ENCODE measurements around the gene JHY. TPM values are rescaled to one million over a fixed set of nuclear protein-coding genes. Genes with fewer than 3 reads are reported as not detected.

Gene JHY
- total and polyA plus RNA-seq, 8 donors: 0.45 to 13.4 (median 1.4) TPM; not detected in 1

DNA sequence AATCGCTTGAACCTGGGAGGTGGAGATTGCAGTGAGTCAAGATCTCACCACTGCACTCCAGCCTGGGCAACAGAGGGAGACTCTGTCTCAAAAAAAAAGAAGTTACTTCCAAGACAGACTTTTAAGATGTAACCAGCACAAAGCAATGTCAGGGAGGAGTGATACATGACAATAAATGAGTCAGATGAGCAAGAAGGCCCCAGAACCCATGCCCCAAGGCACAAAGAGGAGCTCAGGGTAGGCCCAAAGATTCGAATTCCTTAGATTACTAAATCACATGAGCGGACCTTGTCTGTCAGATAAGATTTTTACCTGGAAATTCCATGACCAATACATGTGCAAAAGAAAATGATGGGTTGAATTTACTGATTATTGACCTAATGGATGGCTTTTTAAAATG, 10.5 kb upstream of the JHY start:
- DNase-seq: no peak
- Histone ChIP-seq H3K27ac (no peak overlapping the region), H3K4me3 (no peak overlapping the region), H3K36me3 (no peaks in the 10 kb centered on the region), H3K4me1 (no peaks in the 10 kb centered on the region), H3K27me3 (no peaks in the 10 kb centered on the region), H3K9me3 (no peaks in the 10 kb centered on the region)
- TF ChIP-seq EP300 (IDR thresholded peaks at IDR 0.05) (no peak), POLR2A (IDR thresholded peaks at IDR 0.05) (no peak), POLR2AphosphoS5 (IDR thresholded peaks at IDR 0.05) (no peak)
- TF ChIP-seq, protein P1, sequence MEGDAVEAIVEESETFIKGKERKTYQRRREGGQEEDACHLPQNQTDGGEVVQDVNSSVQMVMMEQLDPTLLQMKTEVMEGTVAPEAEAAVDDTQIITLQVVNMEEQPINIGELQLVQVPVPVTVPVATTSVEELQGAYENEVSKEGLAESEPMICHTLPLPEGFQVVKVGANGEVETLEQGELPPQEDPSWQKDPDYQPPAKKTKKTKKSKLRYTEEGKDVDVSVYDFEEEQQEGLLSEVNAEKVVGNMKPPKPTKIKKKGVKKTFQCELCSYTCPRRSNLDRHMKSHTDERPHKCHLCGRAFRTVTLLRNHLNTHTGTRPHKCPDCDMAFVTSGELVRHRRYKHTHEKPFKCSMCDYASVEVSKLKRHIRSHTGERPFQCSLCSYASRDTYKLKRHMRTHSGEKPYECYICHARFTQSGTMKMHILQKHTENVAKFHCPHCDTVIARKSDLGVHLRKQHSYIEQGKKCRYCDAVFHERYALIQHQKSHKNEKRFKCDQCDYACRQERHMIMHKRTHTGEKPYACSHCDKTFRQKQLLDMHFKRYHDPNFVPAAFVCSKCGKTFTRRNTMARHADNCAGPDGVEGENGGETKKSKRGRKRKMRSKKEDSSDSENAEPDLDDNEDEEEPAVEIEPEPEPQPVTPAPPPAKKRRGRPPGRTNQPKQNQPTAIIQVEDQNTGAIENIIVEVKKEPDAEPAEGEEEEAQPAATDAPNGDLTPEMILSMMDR (IDR thresholded peaks at IDR 0.05): no peak
- 72 to 86% (median 79%) methylated on average over 3 of the region's 3 CpGs for WGBS, 5 donors
- intact Hi-C loops (cut with DNase I; ENCODE audit: low total_unique reads): no loop called here

DNA sequence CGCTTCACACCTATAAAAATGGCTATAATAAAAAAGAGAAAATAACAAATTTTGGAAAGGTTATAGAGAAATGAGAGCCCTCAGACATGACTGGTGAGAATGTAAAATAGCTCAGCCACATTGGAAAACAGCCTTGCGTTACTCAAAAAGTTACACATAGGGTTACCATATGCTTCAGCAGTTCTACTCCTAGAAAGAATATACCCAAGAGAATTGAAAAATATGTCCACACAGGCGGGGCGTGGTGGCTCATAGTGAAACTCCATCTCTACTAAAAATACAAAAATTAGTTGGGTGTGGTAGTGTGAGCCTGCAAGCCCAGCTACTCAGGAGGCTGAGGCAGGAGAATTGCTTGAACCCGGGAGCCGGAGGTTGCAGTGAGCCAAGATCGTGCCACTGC, 7.6 kb upstream of the JHY start:
- TF ChIP-seq POLR2A (IDR thresholded peaks at IDR 0.05): no peak
- TF ChIP-seq, protein P1 (IDR thresholded peaks at IDR 0.05): no peak
- H3K27me3 ChIP-seq: no peaks in the 10 kb centered on the region
- intact Hi-C loops (cut with DNase I; ENCODE audit: low total_unique reads): no loop called here
- H3K4me1 ChIP-seq: no peaks in the 10 kb centered on the region
- 76 to 90% (median 84%) methylated on average over 7 of the region's 7 CpGs for whole genome bisulfite sequencing, 5 donors
- H3K9me3 ChIP-seq: no peaks in the 10 kb centered on the region
- no peak overlapping the region for H3K4me3 ChIP-seq
- DNase-seq: no peak
- no peak overlapping the region for H3K27ac ChIP-seq
- no peaks in the 10 kb centered on the region for H3K36me3 ChIP-seq

DNA sequence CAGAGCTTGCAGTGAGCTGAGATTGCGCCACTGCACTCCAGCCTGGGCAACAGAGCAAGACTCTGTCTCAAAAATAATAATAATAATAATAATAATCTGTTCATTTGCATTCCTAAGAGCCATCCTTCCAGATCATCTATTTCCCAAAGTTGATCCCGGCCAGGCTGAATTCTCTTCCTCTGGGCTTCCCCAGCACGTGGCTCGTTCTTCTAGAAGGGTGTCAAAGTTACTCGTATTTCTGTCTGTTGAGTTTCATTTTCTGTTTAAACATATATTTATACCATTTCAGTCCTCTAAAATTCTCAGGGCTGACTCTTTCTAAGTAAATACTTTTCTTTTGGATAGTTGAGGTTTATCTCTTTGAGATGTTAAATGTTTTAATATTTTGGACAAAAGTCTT, 4.8 kb upstream of the JHY start:
- Histone ChIP-seq H3K4me1 (peaks cover 0 to 7% (median 6%) of the 10 kb centered on the region in 4 donors), H3K36me3 (no peaks in the 10 kb centered on the region), H3K27ac (no peak overlapping the region), H3K4me3 (no peak overlapping the region), H3K27me3 (peaks cover 0 to 10% (median 0%) of the 10 kb centered on the region in 3 donors), H3K9me3 (no peaks in the 10 kb centered on the region)
- intact Hi-C loops (cut with DNase I; ENCODE audit: low total_unique reads): no loop called here
- no peak for DNase-seq
- WGBS, 5 donors: 53 to 79% (median 69%) methylated on average over 5 of the region's 5 CpGs
- TF ChIP-seq, protein P1 (IDR thresholded peaks at IDR 0.05): no peak
- TF ChIP-seq POLR2AphosphoS5 (IDR thresholded peaks at IDR 0.05) (no peak), EP300 (IDR thresholded peaks at IDR 0.05) (no peak), POLR2A (IDR thresholded peaks at IDR 0.05) (no peak)

DNA sequence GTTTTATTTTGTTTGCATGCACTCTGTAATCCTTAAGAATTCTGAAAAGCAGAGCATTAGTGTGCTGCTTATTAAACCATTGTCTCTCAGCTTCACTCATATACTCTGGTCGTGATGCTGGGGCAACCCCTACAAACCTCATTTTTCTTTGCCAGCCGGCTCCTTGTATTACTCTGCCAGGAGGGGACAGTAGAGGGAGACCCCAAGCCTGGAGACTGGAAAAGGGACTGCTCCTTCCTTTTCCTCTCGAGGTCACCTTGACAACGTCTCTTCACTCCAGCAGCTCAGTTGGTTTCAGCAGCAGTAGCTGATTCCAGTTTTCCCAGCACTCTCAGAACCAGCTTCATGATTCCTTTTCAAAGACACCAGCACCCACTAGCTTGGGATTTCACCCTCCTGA, 2.8 kb upstream of the JHY start:
- TF ChIP-seq POLR2A (IDR thresholded peaks at IDR 0.05): no peak
- TF ChIP-seq POLR2AphosphoS5 (IDR thresholded peaks at IDR 0.05): no peak
- TF ChIP-seq, protein P1 (IDR thresholded peaks at IDR 0.05): no peak
- TF ChIP-seq EP300 (IDR thresholded peaks at IDR 0.05): no peak
- no peaks in the 10 kb centered on the region for H3K36me3 ChIP-seq
- peaks cover 5 to 20% (median 9%) of the 10 kb centered on the region in 4 donors for H3K4me1 ChIP-seq
- no peak overlapping the region for H3K4me3 ChIP-seq
- no peaks in the 10 kb centered on the region for H3K9me3 ChIP-seq
- intact Hi-C loops (cut with DNase I; ENCODE audit: low total_unique reads): no loop called here
- 21 to 29% (median 27%) methylated on average over 4 of the region's 4 CpGs for WGBS, 5 donors
- H3K27me3 ChIP-seq: peaks cover 0 to 10% (median 0%) of the 10 kb centered on the region in 3 donors
- no peak for DNase-seq
- no peak overlapping the region for H3K27ac ChIP-seq

All from stomach (tissue), 9 donors.